ENCODE measurements around the gene ADAMTS1.

The ADAMTS1 gene

GRCh38 chr21:26811482-26811881, 33.7 kb downstream of the ADAMTS1 start:
- DNase-seq: no peak

DNA sequence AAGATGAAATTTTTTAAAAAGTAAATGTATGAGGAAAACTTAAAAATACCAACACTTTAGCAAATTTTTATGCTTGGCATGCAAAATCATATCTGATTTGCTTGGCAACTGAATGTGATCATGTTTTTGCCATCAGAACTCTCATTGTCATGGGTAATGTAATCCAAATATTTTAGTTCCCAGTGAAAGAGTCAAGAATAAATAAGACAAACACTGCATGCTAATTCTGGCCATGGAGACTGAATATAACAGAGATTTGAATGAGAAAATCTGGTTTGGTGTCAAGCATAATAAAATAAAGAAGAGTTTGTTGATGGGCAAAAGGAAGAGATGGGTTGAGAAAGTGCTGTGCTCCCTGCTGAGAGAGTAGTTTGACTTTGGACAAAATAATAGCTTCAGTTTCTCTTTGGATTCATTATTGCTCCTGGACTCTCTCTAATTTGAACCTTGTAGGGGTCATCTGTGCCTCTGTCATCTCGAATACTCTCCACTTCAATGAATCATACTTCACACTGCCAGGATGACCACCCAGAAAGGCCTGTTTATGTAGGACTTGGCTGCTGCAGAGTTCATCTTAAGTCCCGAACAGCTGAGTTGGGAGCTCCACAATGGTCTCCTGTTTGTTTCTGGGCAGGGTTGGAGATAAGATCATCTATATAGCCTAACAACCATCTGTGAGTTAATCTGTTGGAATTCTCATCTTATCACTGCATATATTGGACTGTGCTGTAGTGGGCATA, 34.4 kb downstream of the ADAMTS1 start:
- no peak for DNase-seq

GRCh38 chr21:26810266-26810665, 34.9 kb downstream of the ADAMTS1 start:
- no peak for DNase-seq

GRCh38 chr21:26809745-26810144, 35.5 kb downstream of the ADAMTS1 start:
- no peak for DNase-seq

DNA sequence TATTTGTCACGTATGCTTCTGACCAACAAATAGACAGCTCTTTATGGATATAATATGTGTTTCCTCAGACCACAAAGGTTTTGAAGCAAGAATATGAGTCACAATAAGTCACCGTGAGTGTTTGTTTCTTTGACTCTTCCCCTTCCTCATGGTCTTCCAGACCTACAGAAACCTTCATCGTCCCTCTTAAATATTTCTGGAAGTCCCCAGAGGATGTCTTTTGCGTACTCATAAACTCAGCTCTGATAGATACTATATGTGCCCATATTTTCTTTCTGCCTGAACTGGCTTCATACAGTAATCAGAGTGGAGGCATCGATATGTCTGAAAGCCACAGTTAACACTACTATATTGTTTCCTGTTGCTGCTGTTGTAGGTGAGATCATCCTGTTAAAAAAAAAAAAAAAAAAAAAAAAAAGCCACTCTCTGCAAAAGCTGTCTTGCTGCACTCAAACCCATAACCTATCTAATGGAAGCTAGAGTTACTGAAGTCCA, 38.4 kb downstream of the ADAMTS1 start:
- DNase-seq: no peak

GRCh38 chr21:26804895-26805609, 40.2 kb downstream of the ADAMTS1 start:
- no peak for DNase-seq

- DNase-seq: no peak
Measured at GRCh38 chr21:26801498-26801897, 43.7 kb downstream of the ADAMTS1 start.

- no peak for DNase-seq
Measured at GRCh38 chr21:26800970-26801431, 44.2 kb downstream of the ADAMTS1 start.

- DNase-seq: no peak
Measured at GRCh38 chr21:26800455-26800854, 44.8 kb downstream of the ADAMTS1 start.

- no peak for DNase-seq
Measured at GRCh38 chr21:26800001-26800400, 45.2 kb downstream of the ADAMTS1 start.

GRCh38 chr21:26798856-26799751, 46.1 kb downstream of the ADAMTS1 start:
- DNase-seq: no peak

- DNase-seq: no peak
Measured at GRCh38 chr21:26797878-26798456, 47.2 kb downstream of the ADAMTS1 start.

DNA sequence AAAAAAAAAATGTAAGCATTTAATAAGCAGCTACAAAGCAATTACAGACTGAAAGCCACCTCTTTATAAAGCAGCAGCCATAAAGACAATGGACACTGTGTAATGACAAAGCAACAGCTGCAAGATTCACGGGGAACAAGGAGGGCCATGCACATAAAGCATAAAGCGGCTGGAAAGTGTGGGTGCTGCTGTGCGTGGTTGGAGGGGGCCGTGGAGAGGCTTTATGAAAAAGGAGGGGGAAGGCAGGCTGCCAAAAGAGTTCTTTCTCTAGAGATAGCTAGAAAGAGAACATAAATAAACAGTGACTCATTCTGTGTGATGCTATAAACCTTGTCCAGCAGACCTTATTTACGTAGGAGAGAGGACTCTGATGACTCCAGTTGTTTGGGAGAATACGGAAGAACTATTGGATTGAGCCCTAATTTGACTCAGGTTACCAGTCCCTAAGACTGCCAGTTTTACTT, 49.3 kb downstream of the ADAMTS1 start:
- no peak for DNase-seq

DNA sequence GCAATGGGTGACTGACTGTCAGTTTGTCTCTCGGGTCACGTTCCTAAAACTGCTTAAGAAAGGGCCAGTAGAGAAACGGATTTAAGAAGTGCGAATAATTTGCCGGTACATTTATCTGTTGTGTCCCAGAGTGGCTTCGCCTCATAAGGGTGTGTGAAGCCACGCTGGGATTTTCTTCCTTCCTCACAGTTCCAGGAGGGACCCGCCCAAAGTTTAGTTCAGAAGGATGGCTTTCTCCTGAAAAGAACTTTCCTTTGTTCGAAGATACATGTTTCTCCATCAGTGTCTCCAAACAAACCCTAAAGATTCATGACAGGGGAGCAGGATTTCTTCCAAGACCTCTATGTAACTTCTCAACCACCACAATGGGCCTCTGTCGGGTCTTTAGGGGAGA, 49.8 kb downstream of the ADAMTS1 start:
- no peak for DNase-seq

DNA sequence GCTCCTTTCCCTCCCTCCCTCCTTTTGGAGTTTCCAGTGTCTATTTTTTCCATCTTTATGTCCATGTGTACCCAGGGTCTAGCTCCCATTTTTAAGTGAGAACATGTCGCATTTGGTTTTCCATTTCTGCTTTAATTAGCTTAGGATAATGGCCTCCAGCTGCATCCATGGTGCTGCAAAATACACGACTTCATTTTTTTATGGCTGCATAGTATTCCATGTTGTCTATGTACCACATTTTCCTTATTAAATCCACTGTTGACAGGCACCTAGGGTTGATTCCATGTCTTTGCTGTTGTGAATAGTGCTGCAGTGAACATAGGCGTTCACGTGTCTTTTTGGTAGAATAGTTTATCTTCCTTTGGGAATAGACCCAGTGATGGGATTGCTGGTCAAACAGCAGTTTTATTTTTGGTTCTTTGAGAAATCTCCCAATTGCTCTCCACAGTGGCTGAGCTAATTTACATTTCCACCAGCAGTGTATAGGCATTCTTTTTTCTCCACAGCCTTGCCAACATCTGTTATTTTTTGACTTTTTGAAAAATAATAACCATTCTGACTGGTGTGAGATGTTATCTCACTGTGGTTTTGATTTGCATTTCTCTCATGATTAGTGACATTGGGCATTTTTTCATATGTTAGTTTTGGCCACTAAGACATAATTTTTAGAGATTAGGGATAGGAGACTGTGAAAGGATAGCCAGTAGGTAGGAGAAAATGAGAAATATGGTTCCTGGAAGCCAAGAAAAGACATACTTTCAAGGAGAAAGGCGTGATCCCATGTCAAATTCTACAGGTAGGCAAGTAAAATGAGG, 50.4 kb downstream of the ADAMTS1 start:
- no peak for DNase-seq

- DNase-seq: no peak
Measured at GRCh38 chr21:26790296-26790695, 54.9 kb downstream of the ADAMTS1 start.

DNA sequence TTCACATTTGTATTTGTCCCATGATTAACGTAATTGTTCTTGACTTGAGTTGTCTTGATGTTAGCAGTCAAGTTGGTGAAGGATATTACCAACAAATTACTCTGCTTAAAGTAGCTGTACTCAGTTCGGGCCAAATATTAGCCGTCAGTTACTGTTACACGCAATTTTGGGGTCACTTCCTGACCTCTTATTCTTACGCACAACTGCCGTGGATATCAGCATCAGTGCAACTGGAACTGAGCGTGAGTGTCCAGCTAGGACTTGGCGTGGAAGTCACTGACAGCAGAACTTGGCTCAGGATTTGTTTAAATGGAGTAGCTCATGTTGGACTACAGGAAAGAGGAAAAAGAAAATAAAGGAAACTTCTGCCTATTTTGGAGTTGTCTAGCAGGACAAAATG, 56.4 kb downstream of the ADAMTS1 start:
- no peak for DNase-seq

All from stimulated activated CD4-positive, alpha-beta T cell treated with anti-CD3 and anti-CD28 coated beads, Interleukin-4, amount 100 ng/mL, for 4 hours (primary cell).